ENCODE measurements around the gene UTY.

UTY gene

DNA sequence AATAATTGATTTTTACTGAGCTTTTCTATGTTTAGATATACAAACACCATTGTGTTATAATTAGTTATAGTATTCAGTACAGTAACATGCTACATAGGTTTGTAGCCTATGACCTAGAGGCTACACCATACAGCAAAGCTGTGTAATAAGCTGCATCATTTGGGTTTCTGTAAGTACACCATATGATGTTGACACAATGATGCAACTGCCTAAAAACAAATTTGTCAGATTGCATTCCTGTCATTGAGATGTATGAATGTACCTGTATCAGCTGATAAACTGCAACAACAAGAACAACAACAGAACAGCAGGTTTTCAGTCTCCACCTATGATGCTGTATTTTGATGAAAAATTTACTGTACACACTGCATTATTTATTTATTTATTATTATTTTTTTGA, 64.3 kb downstream of the UTY start:
- no peak for DNase-seq (ENCODE audit: low spot score)

DNA sequence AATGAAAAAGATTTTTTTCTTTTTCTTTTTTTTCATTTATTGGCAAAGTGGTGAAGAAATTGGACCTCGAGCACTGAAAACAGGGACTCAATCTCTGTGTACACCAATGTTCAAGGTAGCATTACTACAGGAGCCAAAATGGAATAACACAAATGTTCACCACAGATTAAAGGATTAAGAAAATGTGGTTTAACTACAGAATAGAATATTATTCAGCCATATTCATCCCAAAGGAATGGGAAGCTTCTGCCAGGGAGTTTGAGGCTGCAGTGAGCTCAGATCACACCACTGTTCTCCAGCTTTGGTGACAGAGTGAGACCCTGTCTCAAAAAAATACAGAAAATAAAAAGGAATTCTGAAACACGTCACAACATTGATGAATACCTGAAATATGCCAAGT, 81.0 kb downstream of the UTY start:
- no peak for DNase-seq (ENCODE audit: low spot score)

DNA sequence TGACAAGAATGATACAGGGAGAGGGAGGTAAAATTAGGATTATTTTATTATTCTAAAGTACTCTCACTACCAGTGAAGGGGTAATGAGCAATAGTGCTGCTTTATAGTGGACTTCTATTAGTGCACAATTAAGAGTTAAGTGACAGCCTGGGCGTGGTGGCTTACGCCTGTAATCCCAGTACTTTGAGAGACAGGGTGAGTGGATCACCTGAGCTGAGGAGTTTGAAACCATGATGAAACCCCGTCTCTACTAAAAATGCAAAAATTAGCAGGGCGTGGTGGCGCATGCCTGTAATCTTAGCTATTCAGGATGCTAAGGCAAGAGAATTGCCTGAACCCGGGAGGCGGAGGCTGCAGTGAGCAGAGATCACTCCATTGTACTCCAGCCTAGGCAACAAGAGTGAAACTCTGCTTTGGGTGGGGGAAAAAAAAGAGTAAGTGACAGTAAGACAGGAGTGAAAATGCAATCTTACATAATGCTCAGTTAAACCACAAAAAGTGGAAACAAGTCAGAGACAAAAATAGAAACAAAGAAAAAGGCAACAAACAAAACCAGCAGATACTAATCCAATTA, 98.6 kb downstream of the UTY start:
- DNase-seq (ENCODE audit: low spot score) = no peak

DNA sequence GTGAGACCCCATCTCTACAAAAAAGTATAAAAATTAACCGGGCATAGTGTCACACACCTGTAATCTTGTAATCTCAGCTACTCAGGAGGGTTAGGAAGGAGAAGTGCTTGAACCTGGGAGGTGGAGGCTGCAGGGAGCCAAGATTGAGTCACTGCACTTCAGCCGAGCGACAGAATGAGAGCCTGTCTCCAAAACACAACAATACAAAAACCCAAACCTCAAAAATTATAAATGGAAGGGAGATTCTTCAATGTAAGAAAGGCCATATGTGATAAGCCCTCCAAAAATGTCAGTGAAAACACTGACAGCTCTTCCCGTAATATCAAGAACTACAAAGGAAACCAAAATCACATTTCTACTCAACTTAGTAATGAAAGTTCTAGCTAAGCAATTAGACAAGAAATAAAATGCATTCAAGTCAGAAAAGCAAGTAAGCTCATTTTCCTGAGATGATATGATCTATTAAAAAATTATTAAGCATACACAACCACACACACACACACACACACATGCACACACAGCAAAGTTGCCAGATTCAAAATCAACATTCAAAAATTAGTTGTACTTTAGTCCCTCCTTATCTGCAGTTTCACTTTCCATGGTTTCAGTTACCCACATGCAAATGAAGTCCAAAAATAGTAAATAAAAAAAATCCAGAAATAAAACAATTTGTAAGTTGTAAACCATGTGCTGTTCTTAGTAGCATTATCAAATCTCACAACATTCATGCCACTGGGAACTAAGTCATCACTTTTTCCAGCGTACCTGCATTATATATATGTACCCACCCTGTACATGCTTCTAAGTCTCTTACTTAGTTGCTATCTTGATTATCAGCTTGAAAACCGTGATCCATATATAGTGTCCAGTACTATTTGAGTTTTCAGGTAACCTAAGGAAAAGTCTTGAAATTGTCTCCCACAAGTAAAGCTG, 108.7 kb downstream of the UTY start:
- DNase-seq (ENCODE audit: low spot score) = no peak

- DNase-seq (ENCODE audit: low spot score) = no peak
These were observed 109.6 kb downstream of the UTY start for GRCh38 chrY:13370245-13370644.

DNA sequence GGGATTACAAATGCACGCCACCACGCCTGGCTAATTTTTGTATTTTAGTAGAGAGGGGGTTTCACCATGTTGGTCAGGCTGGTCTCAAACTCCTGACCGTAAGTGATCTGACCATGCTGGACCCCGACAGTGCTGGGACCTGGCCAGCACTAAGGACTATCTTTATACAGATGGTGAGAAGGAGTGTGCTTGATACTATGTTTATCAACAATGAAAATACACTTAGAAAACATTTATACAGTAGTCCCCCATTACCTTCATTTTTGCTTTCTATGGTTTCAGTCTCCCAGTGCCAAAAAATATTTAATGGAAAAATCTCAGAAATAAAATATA, 111.4 kb downstream of the UTY start:
- DNase-seq (ENCODE audit: low spot score) = no peak

GRCh38 chrY:13363641-13364040, 116.2 kb downstream of the UTY start:
- no peak for DNase-seq (ENCODE audit: low spot score)

GRCh38 chrY:13362662-13363061, 117.2 kb downstream of the UTY start:
- DNase-seq (ENCODE audit: low spot score) = no peak

DNA sequence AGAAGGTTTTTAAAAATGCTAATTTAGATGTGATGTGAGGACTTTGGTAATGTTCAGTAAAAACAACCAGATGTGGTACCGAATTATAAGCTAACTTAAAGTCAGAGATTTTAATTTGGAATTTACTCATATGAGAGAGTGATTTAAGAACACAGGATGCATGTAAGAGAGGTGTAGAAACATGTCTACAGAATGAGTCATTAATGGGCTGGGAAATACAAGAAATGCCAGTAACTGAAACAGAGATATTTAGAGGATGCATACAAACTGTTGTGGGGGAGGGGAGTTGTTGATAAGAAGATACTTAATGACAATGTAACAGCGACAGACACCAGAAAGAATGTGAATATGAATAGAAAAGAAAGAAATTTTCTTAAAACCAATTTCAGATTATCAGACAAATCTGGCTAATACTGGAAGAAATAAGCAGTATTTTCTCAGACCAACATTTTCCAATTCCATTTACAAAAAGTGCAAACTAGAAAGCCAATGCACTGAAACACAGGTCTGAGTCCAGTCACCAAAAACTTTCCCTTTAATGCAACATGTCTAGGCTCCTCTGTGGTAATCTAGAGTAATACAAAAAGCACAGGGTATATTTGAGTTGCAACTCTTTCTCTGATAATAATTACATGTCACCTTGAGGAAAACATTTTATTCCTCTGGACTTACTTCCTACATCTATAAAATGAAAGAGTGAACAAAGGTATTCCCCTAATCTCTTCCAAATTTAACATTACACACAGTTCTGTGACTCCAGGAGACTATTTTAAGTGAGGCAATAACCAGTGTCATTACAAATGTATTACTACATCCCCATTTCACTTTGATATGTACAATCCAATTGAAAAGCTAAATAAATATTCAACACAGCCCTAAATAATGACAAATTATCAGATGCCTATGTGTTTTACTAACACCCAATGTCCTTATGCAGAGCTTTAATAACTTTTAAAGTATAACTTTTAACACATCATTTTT, 117.9 kb downstream of the UTY start:
- no peak for DNase-seq (ENCODE audit: low spot score)

GRCh38 chrY:13351443-13351842, 128.4 kb downstream of the UTY start:
- no peak for DNase-seq (ENCODE audit: low spot score)

DNA sequence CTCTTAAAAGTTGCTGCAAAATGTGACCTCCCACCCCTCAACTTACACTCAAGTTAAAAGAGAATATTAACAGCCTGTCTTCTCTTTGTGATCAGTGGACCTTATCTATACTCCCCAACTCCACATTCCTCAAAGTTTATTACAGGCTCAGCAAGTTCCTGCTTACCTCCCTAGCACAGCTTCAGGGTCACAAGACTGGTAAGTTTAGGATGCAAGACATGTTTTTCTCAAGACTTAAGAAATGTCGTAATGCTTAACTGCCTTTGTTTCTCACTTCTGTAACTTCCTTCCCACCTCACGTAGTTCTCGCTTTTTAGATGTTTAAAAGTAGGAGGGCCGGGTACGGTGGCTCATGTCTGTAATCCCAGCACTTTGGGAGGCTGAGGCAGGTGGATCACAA, 132.7 kb downstream of the UTY start:
- no peak for DNase-seq (ENCODE audit: low spot score)

GRCh38 chrY:13345549-13345948, 134.3 kb downstream of the UTY start:
- no peak for DNase-seq (ENCODE audit: low spot score)

GRCh38 chrY:13343307-13343946, 136.4 kb downstream of the UTY start:
- DNase-seq (ENCODE audit: low spot score) = peak; percentile 32

DNA sequence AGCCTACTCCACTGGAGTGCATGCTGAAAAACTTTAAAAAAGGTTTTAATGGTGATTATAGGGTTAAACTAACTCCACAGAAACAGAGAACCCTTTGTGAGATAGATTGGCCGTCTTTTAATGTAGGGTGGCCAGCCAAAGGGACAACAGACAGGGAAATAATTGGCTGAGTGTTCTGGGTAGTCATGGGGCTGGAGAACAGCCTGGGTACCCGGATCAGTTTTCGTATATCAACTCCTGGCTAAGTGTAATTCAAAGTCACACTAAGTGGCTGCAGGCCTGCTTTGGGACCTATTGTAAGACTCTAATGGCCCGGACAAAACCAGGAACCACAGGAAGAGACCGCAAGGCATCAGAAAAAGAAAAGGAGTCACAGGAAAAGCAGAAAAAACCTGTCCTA, 139.9 kb downstream of the UTY start:
- DNase-seq (ENCODE audit: low spot score) = peak; percentile 72

GRCh38 chrY:13339381-13339780, 140.5 kb downstream of the UTY start:
- no peak for DNase-seq (ENCODE audit: low spot score)

- DNase-seq (ENCODE audit: low spot score) = no peak
These were observed 141.1 kb downstream of the UTY start for GRCh38 chrY:13338711-13339110.

GRCh38 chrY:13337934-13338333, 141.9 kb downstream of the UTY start:
- DNase-seq (ENCODE audit: low spot score) = no peak

DNA sequence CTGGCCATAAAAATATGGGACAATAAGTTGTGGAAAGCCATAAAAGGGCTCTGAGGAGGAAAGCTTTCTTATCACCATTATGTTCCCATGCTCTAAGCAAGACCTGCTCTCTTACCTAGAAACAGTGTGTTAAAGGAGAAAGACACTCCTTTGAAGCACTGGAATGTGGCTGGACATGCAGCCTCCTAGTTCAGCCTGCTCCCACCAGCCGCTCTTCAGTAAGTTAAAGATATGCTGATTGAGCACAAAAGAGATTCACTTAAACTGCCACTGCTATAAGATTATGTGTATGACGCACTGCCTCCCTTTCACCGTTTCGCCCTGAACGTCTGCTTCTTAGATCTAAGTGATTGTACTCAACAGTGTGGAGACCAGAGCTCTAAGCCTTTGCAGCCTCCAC, 146.0 kb downstream of the UTY start:
- no peak for DNase-seq (ENCODE audit: low spot score)

GRCh38 chrY:13330651-13331050, 149.2 kb downstream of the UTY start:
- no peak for DNase-seq (ENCODE audit: low spot score)

- DNase-seq (ENCODE audit: low spot score) = peak; percentile 2
These were observed 166.9 kb downstream of the UTY start for GRCh38 chrY:13312966-13313365.

DNA sequence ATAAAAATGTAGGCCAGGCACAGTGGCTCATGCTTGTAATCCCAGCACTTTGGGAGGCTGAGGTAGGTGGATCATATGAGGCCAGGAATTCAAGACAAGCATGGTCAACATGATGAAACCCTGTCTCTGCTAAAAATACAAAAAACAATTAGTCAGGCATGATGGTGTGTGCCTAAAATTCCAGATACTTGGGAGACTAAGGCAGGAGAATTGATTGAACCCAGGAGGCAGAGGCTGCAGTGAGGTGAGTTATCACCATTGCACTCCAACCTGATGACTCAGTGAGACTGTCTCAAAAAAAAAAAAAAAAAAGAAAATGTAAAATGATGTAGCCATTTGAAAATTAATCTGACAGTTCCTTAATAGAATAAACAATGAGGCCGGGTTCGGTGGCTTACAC, 171.9 kb downstream of the UTY start:
- DNase-seq (ENCODE audit: low spot score) = no peak

DNA sequence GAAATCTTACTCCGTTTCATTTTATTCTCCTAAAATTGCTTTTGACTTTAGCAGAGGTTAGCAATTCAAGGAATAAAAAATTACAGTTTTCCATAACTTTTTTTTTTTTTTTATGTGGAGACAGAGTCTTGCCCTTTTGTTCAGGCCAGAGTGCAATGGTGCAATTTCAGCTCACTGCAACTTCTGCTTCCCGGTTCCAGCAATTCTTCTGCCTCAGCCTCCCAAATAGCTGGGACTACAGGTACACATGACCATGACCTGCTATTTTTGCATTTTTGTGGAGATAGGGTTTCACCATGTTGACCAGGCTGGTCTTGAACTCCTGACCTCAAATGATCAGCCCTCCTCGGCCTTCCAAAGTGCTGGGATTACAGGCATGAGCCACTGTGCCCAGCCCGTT, 179.0 kb downstream of the UTY start:
- DNase-seq (ENCODE audit: low spot score) = no peak

Data from Ammon's horn (tissue), 1 donor.